GM11168 (cell line): Measurements from ENCODE around the gene PHLDA3.

Experiments used
- in situ Hi-C: fragments of 300-500 bp; cut with MboI; formaldehyde crosslinking; loops from one replicate; pipeline ENCODE4 v1.12.0; 2022; ENCODE audit warnings: low sequenced_read_pairs; ENCODE audit not compliant: unreplicated experiment

Gene PHLDA3

DNA sequence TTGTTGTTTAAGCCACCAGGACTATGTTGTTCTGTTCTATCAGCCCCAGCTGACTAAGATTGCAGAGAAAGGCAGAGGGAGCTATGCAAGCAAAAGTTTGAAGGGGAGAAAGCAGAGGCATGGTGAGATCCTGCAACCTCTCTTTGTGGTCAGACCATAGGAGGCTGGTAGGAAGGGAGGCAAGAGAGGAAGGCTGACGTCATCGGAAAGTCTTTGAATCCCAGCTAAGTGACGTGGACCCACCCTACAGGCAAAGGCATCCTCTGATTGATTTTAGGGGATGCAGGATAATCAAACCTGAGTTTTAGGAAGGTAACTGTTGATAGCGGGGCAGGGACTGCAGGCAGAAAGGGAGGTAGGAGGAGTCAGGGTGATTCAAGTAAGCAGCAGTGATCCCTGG lies 24.2 kb downstream of the PHLDA3 start:
- in situ Hi-C loops: no loop called here

DNA sequence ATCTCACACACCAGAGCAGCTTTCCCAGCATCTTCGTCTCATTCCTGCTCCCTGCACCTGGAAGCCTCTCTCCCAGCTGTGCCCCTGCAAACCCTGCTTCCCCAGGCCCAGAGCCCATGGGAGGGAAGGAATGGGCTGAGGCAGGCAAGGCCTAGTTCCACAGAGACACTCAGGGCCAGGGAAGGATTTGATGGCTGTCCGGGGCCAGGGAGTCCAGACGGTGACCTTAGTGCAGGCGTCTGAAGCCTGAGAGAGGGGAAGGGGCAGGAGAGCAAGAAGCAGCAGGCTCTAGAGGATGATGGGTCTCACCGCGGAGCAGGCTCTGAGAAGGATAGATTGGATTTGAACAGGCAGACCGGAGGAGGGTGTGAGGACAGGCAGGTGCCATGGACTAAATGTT lies 25.2 kb downstream of the PHLDA3 start:
- in situ Hi-C loops: no loop called here

DNA sequence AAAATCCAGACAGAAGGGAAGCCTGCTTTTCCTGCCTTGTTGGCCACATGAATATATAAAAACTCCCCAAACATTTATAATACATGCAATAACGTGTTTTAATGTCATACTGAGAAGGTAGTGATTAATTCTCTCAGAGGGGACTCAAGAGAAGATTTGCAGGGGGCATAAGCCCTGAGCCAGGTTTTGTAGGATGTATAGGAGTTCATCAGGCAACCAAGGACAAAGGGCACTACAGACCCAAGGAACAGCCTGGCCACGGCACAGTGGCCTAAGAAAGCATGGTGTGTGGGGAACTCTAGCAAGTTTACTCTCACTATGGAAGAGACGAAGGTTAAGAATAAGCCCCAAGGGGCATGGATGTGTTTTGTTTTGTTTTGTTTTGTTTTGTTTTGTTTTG lies 32.0 kb downstream of the PHLDA3 start:
- in situ Hi-C loops: no loop called here

DNA sequence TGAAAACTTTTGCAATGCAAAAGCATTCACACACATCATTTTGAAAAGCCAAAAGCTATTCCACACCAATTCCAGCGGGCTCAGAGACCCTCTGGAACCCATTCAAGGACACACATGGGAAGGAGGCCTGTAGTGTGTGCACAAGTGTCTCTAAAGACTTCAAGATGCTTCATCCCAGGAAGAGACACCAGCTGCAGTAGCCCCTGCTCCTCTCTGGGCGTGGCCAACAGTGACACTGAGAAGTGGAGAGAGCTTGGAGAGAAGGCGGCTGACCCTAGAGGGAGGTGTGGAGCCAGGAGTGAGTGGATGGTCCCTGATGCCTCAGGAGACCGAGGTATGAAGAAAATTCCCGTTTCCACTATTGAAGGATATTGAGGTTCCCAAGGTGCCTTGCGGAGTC lies 32.6 kb downstream of the PHLDA3 start:
- in situ Hi-C loops: no loop called here

DNA sequence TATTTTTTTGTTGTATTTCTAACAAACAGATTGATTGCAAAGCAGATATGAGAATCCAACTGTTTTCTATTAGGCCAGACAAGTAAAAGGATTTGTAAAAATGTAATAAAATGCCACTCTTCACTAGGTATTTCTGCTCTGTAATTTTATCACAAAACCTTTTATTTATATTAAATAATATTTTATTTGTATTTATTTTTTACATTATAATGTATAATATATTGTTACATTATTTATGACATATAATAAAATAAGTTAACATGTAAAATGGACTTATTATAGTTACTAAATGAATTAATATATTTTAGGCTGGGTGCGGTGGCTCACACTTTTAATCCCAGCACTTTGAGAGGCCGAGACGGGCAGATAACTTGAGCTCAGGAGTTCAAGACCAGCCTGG lies 34.7 kb downstream of the PHLDA3 start:
- in situ Hi-C loops: no loop called here

DNA sequence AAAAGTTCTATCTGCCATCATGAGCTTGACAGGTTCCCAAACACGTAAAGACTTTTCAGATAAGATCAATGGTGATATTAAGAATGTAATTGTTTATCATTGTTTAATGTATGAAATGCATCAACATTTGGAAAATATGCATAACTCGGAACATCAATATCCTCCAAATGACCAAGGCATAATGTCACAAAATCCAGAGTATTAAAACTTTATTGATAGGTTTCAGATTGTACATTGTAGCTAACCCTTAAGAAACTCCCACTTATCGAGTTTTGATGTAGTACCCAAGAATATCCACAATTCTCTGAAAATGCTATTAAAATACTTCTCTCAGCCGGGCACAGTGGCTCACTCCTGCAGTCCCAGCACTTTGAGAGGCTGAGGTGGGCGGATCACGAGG lies 35.4 kb downstream of the PHLDA3 start:
- in situ Hi-C loops: no loop called here

DNA sequence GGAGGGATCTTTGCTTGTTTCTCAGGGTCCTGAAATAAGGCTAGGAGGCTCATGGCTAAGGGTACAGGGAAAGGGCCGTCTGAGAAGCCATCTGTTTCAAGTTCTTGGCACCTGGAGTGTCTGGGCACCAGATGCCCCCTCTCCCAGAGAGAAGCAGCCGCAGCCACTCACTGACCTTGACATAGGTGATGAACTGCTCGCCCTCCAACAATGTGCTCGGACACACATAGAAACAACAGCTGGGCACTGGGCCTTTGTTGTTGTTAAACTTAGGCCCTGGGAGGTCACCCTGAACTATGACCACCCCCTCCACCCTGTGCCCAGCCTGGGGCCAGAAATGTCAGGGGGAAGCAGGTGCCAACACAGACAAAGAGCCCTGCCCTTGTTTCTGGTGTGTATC lies 38.2 kb downstream of the PHLDA3 start:
- in situ Hi-C loops: no loop called here

DNA sequence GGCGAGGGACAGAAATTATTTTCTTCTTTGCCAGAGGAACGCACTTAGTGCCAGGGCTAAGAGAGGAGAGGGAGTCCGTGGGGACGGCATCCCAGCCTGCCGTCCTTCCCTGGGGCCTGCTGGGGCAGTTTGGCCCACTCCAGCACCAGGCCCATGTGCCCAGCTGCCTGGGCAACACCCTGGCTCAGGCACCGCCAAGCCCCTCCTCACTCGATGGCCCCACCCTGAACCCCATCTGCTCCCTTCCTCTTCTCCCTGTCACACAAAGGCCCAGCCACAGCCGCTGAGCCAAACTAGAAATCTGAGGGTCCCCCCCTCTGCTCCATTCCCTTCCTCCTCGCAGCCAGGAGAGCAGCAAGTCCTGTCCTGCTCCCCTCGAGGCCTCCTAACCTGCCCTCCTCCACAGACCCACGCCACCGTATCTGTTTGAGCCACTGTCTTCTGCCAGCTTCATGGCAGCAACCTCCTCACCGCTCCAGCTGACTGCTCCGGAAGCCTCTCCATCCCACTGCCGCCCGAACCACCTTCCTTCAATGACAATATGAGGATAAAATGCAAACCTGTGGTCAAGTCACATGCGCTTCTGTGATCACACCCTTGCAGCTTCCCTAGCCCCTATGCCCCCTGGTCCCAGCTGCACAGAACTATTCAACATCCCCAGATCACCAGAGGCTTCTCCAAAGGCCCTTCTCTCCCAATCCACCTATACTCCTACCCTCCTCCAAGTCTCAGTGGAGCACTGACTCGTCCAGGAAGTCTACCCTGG lies 39.1 kb downstream of the PHLDA3 start:
- in situ Hi-C loops: no loop called here

DNA sequence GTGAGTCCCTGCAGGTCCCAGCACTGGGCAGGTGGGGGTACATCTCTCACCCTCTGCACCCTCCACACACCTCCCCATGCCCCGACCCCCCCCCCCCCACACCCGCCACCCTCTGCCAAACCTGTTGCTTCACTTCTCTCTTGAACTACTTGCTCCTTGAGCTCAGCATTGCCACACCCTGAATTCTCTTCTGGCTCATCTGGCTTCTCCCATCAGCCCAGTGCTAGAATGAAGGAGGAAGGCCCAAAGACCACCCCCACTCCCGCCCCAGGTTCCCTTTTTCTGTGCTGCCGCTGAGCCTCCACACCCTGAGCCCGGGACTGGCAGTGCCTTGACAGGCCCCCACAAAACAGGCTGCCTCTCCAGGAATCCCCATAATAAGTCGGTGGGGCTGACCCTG lies 41.0 kb downstream of the PHLDA3 start:
- in situ Hi-C loops: no loop called here

DNA sequence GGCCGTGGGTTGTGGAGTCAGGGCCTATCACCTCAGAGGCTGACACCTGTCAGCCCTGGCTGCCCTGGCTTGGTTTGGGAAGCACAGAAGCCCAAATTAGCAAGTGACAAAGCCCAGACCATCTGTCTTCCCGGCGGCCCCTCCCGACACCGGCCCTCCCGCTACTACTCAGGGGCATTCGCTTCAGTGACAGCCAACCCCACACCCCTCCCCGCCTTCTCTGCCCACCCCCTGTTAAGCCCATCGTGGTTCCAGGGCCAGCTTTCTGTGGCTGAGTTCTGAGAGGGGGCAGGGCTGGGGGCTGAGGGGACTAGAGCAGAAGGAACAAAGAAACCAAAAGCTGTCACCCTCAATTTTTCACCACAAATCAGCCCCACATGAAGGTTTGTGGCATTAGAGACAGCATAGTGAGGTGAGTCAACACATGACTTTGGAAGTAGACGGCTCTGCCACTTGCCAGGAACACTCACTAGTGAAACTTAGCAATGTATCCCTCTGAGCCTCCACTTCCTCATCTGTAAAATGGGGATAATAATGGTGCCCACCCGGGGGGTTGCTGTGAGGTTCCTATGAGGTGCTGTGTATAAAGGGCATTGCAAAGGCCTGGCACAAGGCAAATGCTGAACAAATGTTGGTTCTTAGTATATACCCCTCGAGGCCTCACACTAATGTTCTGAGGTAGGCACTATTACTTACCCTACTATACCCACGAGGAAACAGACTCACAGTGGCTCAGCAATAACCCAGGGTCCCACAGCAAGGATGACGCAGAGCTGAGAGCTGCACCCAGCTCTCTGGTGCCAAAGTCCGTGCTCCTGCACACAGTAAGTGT lies 42.3 kb downstream of the PHLDA3 start:
- in situ Hi-C loops: no loop called here

DNA sequence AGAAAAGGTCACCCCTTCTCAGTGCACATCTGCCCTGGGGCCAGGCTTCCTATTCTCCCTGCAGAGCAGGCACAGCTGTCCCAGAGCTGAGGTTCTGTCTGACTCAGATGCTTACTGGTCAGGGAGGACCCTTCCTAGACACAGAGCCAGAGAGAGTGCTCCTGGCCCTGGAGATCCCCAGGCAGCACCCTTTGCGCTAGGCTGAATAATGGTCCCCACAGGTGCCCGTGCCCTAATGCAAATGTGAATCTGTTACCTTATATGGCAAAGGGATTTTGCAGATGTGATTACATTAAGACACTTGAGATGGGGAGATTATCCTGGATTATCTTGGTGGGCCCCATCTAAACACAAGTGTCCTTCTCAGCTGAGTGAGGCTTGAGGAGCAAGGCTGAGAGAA lies 44.8 kb downstream of the PHLDA3 start:
- in situ Hi-C loops: no loop called here

DNA sequence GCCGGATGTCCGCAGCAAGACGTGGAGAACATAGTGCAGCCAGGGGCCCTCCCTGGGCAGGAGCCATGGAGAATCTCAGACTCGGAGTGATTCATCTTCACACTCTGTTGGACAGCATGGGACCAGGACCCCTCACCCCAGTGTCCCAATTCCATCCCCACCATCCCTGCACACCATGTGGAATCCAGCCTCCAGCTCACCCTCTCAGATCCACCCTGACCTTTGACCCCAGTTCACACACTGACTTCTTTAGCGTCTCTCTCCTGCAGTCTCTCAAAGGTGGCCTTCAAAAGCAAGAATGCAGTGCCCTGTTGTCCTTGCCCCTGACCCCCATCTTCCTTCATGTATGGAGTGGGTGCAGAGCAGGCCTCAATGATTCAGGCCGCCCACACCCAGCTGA lies 45.3 kb downstream of the PHLDA3 start:
- in situ Hi-C loops: no loop called here

DNA sequence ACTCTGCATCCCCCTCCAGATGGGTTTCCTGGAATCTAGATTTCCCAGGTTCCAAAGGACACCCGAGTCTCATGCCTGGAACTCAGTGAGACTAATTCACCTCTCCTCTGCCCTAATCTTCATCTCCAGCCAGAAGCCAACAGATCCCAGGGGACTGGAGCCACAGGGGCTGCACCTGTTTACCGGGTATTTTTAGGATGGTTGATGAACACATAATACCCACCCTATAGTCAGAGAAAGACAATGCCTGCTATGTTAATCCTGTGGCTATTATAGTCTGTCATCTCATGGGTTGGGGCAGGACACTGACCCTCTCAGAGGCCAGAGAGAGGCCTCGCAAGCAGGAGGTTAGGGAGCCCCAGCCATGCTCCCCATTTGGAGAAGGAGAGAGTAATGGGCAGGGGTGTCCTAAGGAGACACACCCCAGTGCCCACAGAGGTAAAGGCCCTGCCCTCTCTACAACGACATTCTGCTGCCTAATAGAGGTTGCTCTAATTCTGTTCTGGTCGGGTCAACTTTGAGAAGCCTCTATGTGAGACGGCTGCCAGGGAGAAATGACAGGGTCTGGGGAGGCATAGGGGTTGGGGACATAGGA lies 46.5 kb downstream of the PHLDA3 start:
- in situ Hi-C loops: no loop called here

DNA sequence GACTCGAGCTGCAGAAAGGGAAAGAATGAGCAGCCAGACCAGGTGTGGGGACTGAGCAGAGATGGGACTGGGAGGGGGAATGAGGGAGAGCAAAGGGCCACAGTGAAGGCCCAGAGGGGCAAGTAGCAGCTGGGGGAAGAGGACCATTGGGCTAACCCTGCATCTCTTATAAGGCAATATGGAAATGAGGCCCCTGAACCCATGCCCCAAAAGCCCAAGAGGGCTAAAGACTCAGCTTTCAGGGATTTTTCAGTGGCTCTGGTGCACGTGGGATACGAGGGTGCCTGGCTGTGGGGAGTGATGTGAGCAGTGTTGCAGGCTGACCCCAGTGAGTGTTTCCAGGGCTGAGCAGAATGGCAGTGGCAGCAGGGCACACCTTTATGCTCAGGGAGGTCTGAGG lies 47.0 kb downstream of the PHLDA3 start:
- in situ Hi-C loops: no loop called here

DNA sequence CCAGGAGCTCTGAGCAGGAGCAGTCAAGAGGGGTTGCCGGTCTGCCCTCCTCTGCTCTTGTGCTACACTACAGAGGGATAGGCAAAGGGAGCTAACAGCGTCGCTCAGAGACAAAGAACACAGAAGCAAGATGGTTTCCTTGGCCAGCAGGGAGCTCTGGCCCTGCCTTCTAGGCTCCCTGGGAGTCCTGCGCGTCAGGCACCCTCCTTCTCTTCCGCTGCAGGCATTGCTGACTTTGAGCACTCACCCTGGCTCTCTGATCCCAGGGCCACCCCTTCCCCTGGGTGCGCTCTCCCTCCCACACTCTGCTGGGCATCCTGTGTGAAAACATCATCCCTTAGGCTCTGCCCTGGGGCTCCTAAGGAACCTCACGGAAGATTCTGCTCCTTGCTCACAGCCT lies 47.9 kb downstream of the PHLDA3 start:
- in situ Hi-C loops: no loop called here

DNA sequence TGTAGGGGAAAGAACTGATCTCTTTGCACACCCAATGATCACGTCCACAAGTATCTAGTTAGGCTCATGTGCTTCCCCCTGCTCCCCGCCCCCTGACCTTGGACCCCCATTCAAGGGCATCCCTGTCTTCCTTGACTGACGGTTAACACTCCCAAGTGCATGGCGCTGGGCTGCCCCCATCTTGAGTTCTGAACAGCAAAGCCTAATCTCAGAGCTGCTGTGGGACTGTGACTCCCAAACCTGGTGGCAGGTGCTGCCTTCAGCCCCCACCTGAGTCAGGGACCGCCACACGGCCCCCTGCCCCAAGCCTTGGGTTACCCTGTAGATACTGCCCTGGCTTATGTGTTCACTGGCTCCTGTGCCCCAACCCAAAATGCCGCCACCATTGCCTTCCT lies 48.4 kb downstream of the PHLDA3 start:
- in situ Hi-C loops: no loop called here

DNA sequence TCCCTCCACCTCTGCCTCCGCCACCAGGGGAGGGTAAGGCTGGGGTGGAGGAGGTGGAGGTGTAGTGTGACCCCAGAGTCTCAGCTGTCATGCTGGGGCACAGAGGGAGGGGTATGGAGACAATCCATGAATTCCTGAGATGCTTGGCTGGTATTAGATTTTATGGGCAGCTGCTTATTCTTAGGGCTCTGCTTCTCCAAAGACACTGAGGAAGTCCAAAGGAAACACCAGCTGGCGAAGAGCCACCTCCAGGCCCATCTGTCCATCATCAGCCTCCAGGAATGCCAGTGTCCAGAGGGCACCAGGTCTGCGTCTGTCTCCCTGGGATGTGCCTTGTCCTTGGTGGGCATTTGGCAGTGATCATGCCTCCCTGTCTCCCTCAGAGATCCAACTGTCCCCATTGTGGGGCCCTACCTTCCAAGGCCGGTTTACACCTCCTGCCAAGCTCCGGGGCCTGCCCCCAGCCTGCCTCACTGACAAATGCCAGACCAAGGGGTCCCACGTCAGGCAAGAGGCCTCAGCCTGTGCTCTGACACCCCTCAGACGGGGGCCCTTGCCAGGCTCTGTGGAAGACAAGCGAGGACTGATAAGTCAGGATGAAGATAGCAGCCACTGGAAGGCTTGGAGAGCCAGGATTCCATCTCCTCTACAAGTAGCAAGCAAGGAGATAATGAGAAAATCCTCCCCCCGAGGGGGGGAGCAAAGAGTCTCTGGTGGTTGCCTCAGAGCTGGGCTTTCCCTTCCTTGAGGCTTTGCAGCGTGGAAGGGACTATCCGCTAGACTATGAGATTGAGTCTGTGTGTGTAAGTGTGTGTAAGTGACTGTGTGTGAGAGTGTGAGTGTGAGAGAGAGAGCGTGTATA lies 49.0 kb downstream of the PHLDA3 start:
- in situ Hi-C loops: no loop called here

DNA sequence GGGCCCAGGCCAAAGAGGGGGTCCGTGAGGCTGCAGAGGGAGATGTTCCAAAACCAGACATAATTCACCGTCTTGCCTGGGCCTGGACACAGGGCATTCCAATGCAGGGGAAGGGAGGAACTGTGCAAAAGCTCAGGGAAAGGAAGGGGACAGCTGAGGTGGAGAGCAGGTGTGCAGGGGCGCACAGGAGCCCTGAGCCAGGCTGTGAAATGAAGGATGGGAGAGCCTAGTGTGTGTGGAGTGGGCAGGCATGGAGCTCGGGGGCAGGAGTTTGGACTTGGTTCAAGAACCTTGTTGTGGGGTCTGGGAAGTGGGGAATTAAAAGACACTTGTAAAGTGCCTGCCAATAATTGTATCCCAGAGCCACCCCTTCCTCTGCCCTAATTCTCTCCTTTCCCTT lies 49.7 kb downstream of the PHLDA3 start:
- in situ Hi-C loops: no loop called here

DNA sequence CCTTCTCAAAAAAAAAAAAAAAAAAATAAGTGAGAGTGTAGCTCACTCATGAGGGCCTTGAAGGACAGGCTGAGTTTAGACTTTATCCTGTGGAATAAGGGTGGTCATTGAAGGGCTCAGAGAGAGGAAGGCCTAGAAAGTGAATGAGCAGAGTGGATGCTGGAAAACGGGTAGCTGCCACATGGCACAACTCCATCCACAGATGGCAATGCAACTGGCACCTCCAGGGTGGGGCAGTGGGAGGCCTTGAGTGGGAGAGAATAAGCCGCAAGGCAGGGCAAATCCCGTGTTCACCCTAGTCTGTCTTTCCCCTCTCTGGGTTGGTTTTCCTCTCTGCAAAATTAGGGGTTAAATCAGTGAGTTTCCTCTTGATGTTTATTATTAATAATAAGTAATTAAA lies 50.5 kb downstream of the PHLDA3 start:
- in situ Hi-C loops: no loop called here
